ENCODE results near the gene ABLIM3.

DNA sequence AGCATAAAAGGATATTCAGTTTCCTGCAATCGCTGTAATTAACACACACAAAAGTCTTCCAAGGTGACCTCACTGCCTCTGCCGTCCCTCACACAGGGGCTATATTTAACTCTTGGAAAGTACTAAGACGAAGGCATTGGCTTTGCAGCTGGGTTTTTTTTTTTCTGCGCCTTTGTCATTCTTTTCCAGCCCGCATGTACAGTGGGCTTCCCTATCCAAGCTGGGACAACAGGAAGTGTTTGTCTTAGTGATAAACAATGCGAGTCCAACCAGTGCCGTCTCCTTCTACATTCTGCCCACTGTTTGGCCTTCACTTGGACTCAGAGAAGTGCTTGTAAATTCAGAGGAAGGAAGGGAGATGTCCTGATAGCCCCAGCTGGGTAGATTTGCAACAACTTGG, 148.0 kb downstream of the ABLIM3 start:
- TF ChIP-seq RAD21 (IDR thresholded peaks at IDR 0.05; ENCODE audit: low read depth), result no peak
- no peak for TF ChIP-seq MAX (IDR thresholded peaks at IDR 0.05)
- TF ChIP-seq, protein P1, sequence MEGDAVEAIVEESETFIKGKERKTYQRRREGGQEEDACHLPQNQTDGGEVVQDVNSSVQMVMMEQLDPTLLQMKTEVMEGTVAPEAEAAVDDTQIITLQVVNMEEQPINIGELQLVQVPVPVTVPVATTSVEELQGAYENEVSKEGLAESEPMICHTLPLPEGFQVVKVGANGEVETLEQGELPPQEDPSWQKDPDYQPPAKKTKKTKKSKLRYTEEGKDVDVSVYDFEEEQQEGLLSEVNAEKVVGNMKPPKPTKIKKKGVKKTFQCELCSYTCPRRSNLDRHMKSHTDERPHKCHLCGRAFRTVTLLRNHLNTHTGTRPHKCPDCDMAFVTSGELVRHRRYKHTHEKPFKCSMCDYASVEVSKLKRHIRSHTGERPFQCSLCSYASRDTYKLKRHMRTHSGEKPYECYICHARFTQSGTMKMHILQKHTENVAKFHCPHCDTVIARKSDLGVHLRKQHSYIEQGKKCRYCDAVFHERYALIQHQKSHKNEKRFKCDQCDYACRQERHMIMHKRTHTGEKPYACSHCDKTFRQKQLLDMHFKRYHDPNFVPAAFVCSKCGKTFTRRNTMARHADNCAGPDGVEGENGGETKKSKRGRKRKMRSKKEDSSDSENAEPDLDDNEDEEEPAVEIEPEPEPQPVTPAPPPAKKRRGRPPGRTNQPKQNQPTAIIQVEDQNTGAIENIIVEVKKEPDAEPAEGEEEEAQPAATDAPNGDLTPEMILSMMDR (IDR thresholded peaks at IDR 0.05 in 2 of 3, conservative IDR thresholded peaks at IDR 0.05 in 1 of 3; ENCODE audit: borderline replicate concordance in 1 of 3, insufficient read depth in 1 of 3, low read depth in 2 of 3, low read length in 2 of 3), result no peak
- no peak for TF ChIP-seq POLR2A (IDR thresholded peaks at IDR 0.05; ENCODE audit: borderline replicate concordance, extremely low read depth, insufficient read depth, insufficient read length)
- TF ChIP-seq JUND (IDR thresholded peaks at IDR 0.05), result no peak
- no peak for TF ChIP-seq EGR1 (IDR thresholded peaks at IDR 0.05; ENCODE audit: low read depth)
- no peak for TF ChIP-seq SIN3A (IDR thresholded peaks at IDR 0.05; ENCODE audit: low read depth)
- TF ChIP-seq YY1 (IDR thresholded peaks at IDR 0.05; ENCODE audit: extremely low read depth, insufficient replicate concordance, low read depth, low read length), result no peak
- TF ChIP-seq, protein P2, sequence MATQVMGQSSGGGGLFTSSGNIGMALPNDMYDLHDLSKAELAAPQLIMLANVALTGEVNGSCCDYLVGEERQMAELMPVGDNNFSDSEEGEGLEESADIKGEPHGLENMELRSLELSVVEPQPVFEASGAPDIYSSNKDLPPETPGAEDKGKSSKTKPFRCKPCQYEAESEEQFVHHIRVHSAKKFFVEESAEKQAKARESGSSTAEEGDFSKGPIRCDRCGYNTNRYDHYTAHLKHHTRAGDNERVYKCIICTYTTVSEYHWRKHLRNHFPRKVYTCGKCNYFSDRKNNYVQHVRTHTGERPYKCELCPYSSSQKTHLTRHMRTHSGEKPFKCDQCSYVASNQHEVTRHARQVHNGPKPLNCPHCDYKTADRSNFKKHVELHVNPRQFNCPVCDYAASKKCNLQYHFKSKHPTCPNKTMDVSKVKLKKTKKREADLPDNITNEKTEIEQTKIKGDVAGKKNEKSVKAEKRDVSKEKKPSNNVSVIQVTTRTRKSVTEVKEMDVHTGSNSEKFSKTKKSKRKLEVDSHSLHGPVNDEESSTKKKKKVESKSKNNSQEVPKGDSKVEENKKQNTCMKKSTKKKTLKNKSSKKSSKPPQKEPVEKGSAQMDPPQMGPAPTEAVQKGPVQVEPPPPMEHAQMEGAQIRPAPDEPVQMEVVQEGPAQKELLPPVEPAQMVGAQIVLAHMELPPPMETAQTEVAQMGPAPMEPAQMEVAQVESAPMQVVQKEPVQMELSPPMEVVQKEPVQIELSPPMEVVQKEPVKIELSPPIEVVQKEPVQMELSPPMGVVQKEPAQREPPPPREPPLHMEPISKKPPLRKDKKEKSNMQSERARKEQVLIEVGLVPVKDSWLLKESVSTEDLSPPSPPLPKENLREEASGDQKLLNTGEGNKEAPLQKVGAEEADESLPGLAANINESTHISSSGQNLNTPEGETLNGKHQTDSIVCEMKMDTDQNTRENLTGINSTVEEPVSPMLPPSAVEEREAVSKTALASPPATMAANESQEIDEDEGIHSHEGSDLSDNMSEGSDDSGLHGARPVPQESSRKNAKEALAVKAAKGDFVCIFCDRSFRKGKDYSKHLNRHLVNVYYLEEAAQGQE (IDR thresholded peaks at IDR 0.05; ENCODE audit: low read depth), result no peak
- no peak for TF ChIP-seq EZH2phosphoT487 (IDR thresholded peaks at IDR 0.05; ENCODE audit: borderline replicate concordance)

Measured in HCT116 (cell line).